Measurements from ENCODE around the gene KCNT2. TPM values are rescaled to one million over a fixed set of nuclear protein-coding genes. Genes with fewer than 3 reads are reported as not detected.

KCNT2 gene
- total RNA-seq, 1 experiment from 2014 or later, result not detected

- Histone ChIP-seq H2AFZ (ENCODE audit: low read depth, low read length, poor library complexity, severe bottlenecking) (no peak overlapping the region), H3K79me2 (ENCODE audit: insufficient read depth, low read length) (no peaks in the 10 kb centered on the region), H3K4me1 (ENCODE audit: control insufficient read depth in 1 of 2, insufficient read depth in 2 of 2, low read length in 2 of 2) (no peaks in the 10 kb centered on the region), H3K9me3 (ENCODE audit: control insufficient read depth in 1 of 2, insufficient read depth in 1 of 2, low read depth in 1 of 2, low read length in 2 of 2) (no peaks in the 10 kb centered on the region), H3K9me2 (ENCODE audit: insufficient read depth) (no peaks in the 10 kb centered on the region), H4K20me1 (ENCODE audit: insufficient read depth) (no peaks in the 10 kb centered on the region), H3K27me3 (ENCODE audit: insufficient read depth, low read length) (no peaks in the 10 kb centered on the region), H3K4me3 (replicated peaks in 1 of 2; ENCODE audit: low read depth in 1 of 2, low read length in 2 of 2) (no peak overlapping the region), H3K27ac (ENCODE audit: low read depth, low read length) (no peak overlapping the region), H3K9ac (ENCODE audit: low read length) (no peak overlapping the region), H3K4me2 (ENCODE audit: low read length) (no peak overlapping the region), H3K36me3 (ENCODE audit: control insufficient read depth in 1 of 2, insufficient read depth in 2 of 2, low read length in 2 of 2) (no peaks in the 10 kb centered on the region)
- no peak for ATAC-seq
- RAD21 ChIA-PET (ENCODE audit: low non-redundant PET in 1 of 2, low total read pairs in 2 of 2, uncharacterized antibody in 2 of 2, unreplicated experiment in 2 of 2), result no interaction called here
- BruUV-seq (replicated peaks), result no TSS peak
- DNase-seq (ENCODE audit: low read depth, low spot score), result no peak
- CTCF ChIA-PET, result no interaction called here
- TF ChIP-seq RAD21 (IDR thresholded peaks at IDR 0.05; ENCODE audit: low read depth), result no peak
- no peak for TF ChIP-seq EZH2phosphoT487 (IDR thresholded peaks at IDR 0.05; ENCODE audit: borderline replicate concordance)
- no peak for TF ChIP-seq CBX3 (IDR thresholded peaks at IDR 0.05; ENCODE audit: low read depth)
- no peak for TF ChIP-seq SP1 (IDR thresholded peaks at IDR 0.05; ENCODE audit: low read depth)
- TF ChIP-seq CTCF (IDR thresholded peaks at IDR 0.05 in 2 of 3, conservative IDR thresholded peaks at IDR 0.05 in 1 of 3; ENCODE audit: borderline replicate concordance in 1 of 3, insufficient read depth in 1 of 3, low read depth in 2 of 3, low read length in 2 of 3), result no peak
- TF ChIP-seq CEBPB (IDR thresholded peaks at IDR 0.05; ENCODE audit: low read depth), result no peak
- no peak for TF ChIP-seq SIN3A (IDR thresholded peaks at IDR 0.05; ENCODE audit: low read depth)
- no peak for TF ChIP-seq MAX (IDR thresholded peaks at IDR 0.05)
- no peak for TF ChIP-seq ATF3 (IDR thresholded peaks at IDR 0.05)
- TF ChIP-seq SRF (IDR thresholded peaks at IDR 0.05; ENCODE audit: low read depth), result no peak
- TF ChIP-seq ZFX (IDR thresholded peaks at IDR 0.05), result no peak
- TF ChIP-seq YY1 (IDR thresholded peaks at IDR 0.05; ENCODE audit: extremely low read depth, insufficient replicate concordance, low read depth, low read length), result no peak
- TF ChIP-seq POLR2AphosphoS5 (IDR thresholded peaks at IDR 0.05; ENCODE audit: low read depth, low read length), result no peak
- TF ChIP-seq JUND (IDR thresholded peaks at IDR 0.05), result no peak
- no peak for TF ChIP-seq ELF1 (IDR thresholded peaks at IDR 0.05; ENCODE audit: borderline replicate concordance, low read depth)
- no peak for TF ChIP-seq ZBTB33 (IDR thresholded peaks at IDR 0.05; ENCODE audit: extremely low read depth, insufficient replicate concordance, low read length)
- no peak for TF ChIP-seq TCF7L2 (IDR thresholded peaks at IDR 0.05; ENCODE audit: borderline replicate concordance, extremely low read depth, insufficient read depth, insufficient read length)
- no peak for TF ChIP-seq REST (IDR thresholded peaks at IDR 0.05; ENCODE audit: low read depth)
- intact Hi-C loops (cut with micrococcal nuclease), result no loop called here
- POLR2A ChIA-PET, result no interaction called here
Observed at GRCh38 chr1:196367838-196368237, 240.4 kb downstream of the KCNT2 start.

Data from HCT116 (cell line).